H9 (cell line): ENCODE measurements around the gene ATXN10. TPM values are rescaled to one million over a fixed set of nuclear protein-coding genes. Genes with fewer than 3 reads are reported as not detected.

ENCODE experiments used
- DNase-seq: peaks from one replicate; pipeline ENCODE4 v3.0.0-alpha.2; 2017
- H2AFZ ChIP-seq: one replicate; pipeline ENCODE4 v1.6.1; 2013; ENCODE audit warnings: mild to moderate bottlenecking, low read length, control low read depth, moderate library complexity
- H2AK5ac ChIP-seq: 2 replicates; pipeline ENCODE4 v1.6.1; 2013; ENCODE audit warnings: low read length, control low read depth, mixed read lengths; ENCODE audit not compliant: insufficient read length
- H2BK120ac ChIP-seq: one replicate; pipeline ENCODE4 v1.6.1; 2013; ENCODE audit warnings: low read depth, mild to moderate bottlenecking, low read length, control low read depth, inconsistent platforms; ENCODE audit not compliant: poor library complexity, severe bottlenecking
- H2BK12ac ChIP-seq: 2 replicates; pipeline ENCODE4 v1.6.1; 2013; ENCODE audit warnings: low read length, control low read depth, mixed read lengths, low read depth; ENCODE audit not compliant: insufficient read length
- H2BK15ac ChIP-seq: 2 replicates; pipeline ENCODE4 v1.6.1; 2013; ENCODE audit warnings: low read depth, low read length, control low read depth
- H2BK20ac ChIP-seq: one replicate; pipeline ENCODE4 v1.6.1; 2013; ENCODE audit warnings: low read depth, mild to moderate bottlenecking, low read length, control low read depth, inconsistent platforms; ENCODE audit not compliant: poor library complexity, severe bottlenecking
- H2BK5ac ChIP-seq: 2 replicates; pipeline ENCODE4 v1.6.1; 2013; ENCODE audit warnings: low read length, control low read depth, mixed read lengths; ENCODE audit not compliant: insufficient read length
- H3K14ac ChIP-seq: 2 replicates; pipeline ENCODE4 v1.6.1; 2013; ENCODE audit warnings: low read length, control low read depth; ENCODE audit not compliant: insufficient read depth
- H3K18ac ChIP-seq: 2 replicates; pipeline ENCODE4 v1.6.1; 2013; ENCODE audit warnings: low read depth, mild to moderate bottlenecking, mixed read lengths, low read length, control low read depth; ENCODE audit not compliant: insufficient read length
- H3K23ac ChIP-seq: 2 replicates; pipeline ENCODE4 v1.6.1; 2013; ENCODE audit warnings: low read length, control low read depth, mixed read lengths, low read depth; ENCODE audit not compliant: insufficient read length
- H3K23me2 ChIP-seq: 2 replicates; pipeline ENCODE4 v1.6.1; 2013; ENCODE audit warnings: low read depth, mild to moderate bottlenecking, mixed read lengths, low read length, control low read depth; ENCODE audit not compliant: insufficient read length, poor library complexity, severe bottlenecking
- H3K27ac ChIP-seq: 2 replicates; pipeline ENCODE4 v1.5.1; 2013; ENCODE audit warnings: low read length, control low read depth, mixed read lengths, low read depth; ENCODE audit not compliant: insufficient read length
- H3K27me3 ChIP-seq: 2 replicates; pipeline ENCODE4 v1.6.1; 2013; ENCODE audit warnings: low read length, control low read depth, inconsistent platforms; ENCODE audit not compliant: insufficient read depth
- H3K4ac ChIP-seq: 2 replicates; pipeline ENCODE4 v1.6.1; 2013; ENCODE audit warnings: low read depth, mild to moderate bottlenecking, control low read depth, inconsistent platforms, low read length, moderate library complexity
- H3K4me1 ChIP-seq: 2 replicates; pipeline ENCODE4 v1.6.1; 2013; ENCODE audit warnings: low read length, control low read depth, inconsistent platforms; ENCODE audit not compliant: insufficient read depth
- H3K4me2 ChIP-seq: 2 replicates; pipeline ENCODE4 v1.6.1; 2013; ENCODE audit warnings: low read length, control low read depth, mixed read lengths; ENCODE audit not compliant: insufficient read length, insufficient read depth
- H3K56ac ChIP-seq: 2 replicates; pipeline ENCODE4 v1.6.1; 2013; ENCODE audit warnings: low read depth, mild to moderate bottlenecking, mixed read lengths, low read length, control low read depth; ENCODE audit not compliant: insufficient read length
- H3K79me1 ChIP-seq: 2 replicates; pipeline ENCODE4 v1.6.1; 2013; ENCODE audit warnings: low read depth, mild to moderate bottlenecking, moderate library complexity, low read length, control low read depth, inconsistent platforms; ENCODE audit not compliant: insufficient read depth, poor library complexity, severe bottlenecking
- H3K79me2 ChIP-seq: 2 replicates; pipeline ENCODE4 v1.6.1; 2013; ENCODE audit warnings: low read length, control low read depth, inconsistent platforms; ENCODE audit not compliant: insufficient read depth
- H3K9ac ChIP-seq: 2 replicates; pipeline ENCODE4 v1.6.1; 2013; ENCODE audit warnings: low read length, control low read depth, mixed read lengths; ENCODE audit not compliant: insufficient read length; ENCODE audit errors: extremely low read depth
- H3K9me3 ChIP-seq: one replicate; pipeline ENCODE4 v1.6.1; 2013; ENCODE audit warnings: low read depth, low read length, inconsistent platforms; ENCODE audit not compliant: control insufficient read depth
- H3T11ph ChIP-seq: one replicate; pipeline ENCODE4 v1.6.1; 2013; ENCODE audit warnings: mild to moderate bottlenecking, low read length, control low read depth, inconsistent platforms
- H4K20me1 ChIP-seq: one replicate; pipeline ENCODE4 v1.6.1; 2013; ENCODE audit not compliant: control insufficient read depth, insufficient read length, insufficient read depth
- H4K5ac ChIP-seq: 2 replicates; pipeline ENCODE4 v1.6.1; 2013; ENCODE audit warnings: low read depth, mild to moderate bottlenecking, mixed read lengths, low read length, control low read depth; ENCODE audit not compliant: insufficient read length
- H4K8ac ChIP-seq: replicated peaks from 2 replicates; pipeline ENCODE4 v1.6.1; 2013; ENCODE audit warnings: low read length, control low read depth, mixed read lengths, low read depth; ENCODE audit not compliant: insufficient read length
- H4K91ac ChIP-seq: 2 replicates; pipeline ENCODE4 v1.6.1; 2013; ENCODE audit warnings: low read depth, mild to moderate bottlenecking, moderate library complexity, mixed read lengths, low read length, control low read depth; ENCODE audit not compliant: insufficient read length
- H3K27ac Mint-ChIP-seq, 3 experiments: 2 replicates in 2 of 3; 3 replicates in 1 of 3; pipeline ENCODE4 v1.8.0; 2020 to 2021; ENCODE audit warnings: mixed read lengths in 3 of 3, mild to moderate bottlenecking in 1 of 3, moderate library complexity in 1 of 3
- H3K27me3 Mint-ChIP-seq: 2 replicates; pipeline ENCODE4 v1.8.0; 2021; ENCODE audit warnings: low read depth, mild to moderate bottlenecking, moderate library complexity, mixed read lengths
- H3K36me3 Mint-ChIP-seq, 3 experiments: 2 replicates in 2 of 3; 3 replicates in 1 of 3; pipeline ENCODE4 v1.8.0; 2020 to 2021; ENCODE audit warnings: low read depth in 3 of 3, mixed read lengths in 3 of 3; ENCODE audit not compliant: insufficient read depth in 1 of 3
- H3K4me1 Mint-ChIP-seq, 2 experiments: 2 replicates each; pipeline ENCODE4 v1.8.0; 2020; ENCODE audit warnings: mixed read lengths in 2 of 2
- H3K4me3 Mint-ChIP-seq, 2 experiments: 2 replicates in 1 of 2; 3 replicates in 1 of 2; pipeline ENCODE4 v1.8.0; 2020 to 2021; ENCODE audit warnings: mild to moderate bottlenecking in 2 of 2, mixed read lengths in 2 of 2, moderate library complexity in 1 of 2
- H3K9me3 Mint-ChIP-seq, 2 experiments: 2 replicates in 1 of 2; 3 replicates in 1 of 2; pipeline ENCODE4 v1.8.0; 2020; ENCODE audit warnings: mild to moderate bottlenecking in 2 of 2, mixed read lengths in 2 of 2, moderate library complexity in 1 of 2
- WGBS: extraction: QIAGEN DNeasy Blood & Tissue Kit; methylation state at CpG from one replicate; pipeline ENCODE4 v1.1.7; 2013; ENCODE audit warnings: missing lambda C conversion rate, low lambda C conversion rate, mixed read lengths; ENCODE audit not compliant: insufficient read length; ENCODE audit errors: extremely low coverage; 5-methylcytosine and 5-hydroxymethylcytosine counted together
- total RNA-seq: library from RNA; stranded (reverse); gene quantifications from 2 replicates; pipeline ENCODE4 v1.2.1, GENCODE V29; 2021
- TF ChIP-seq, protein P1 (sequence below): fragments of 200-600 bp; sonication (generic); conservative IDR thresholded peaks from 3 replicates; pipeline ENCODE4 v1.8.0; 2021; ENCODE audit warnings: antibody characterized with exemption, mild to moderate bottlenecking

The ATXN10 gene
- total RNA-seq, 1 experiment from 2014 or later = 210 TPM

GRCh38 chr22:45686836-45687235 is 15.2 kb downstream of the ATXN10 start:
- Mint-ChIP-seq H3K4me1 (peaks cover 2 to 9% of the 10 kb centered on the region in 2 experiments), H3K27ac (no peak overlapping the region), H3K27me3 (no peaks in the 10 kb centered on the region), H3K4me3 (no peak overlapping the region), H3K9me3 (no peaks in the 10 kb centered on the region), H3K36me3 (peaks cover 11 to 22% (median 19%) of the 10 kb centered on the region in 3 experiments)
- H2BK15ac ChIP-seq = no peak overlapping the region
- H4K8ac ChIP-seq = no peak overlapping the region
- no CpG with 5 or more reads among the region's 5 CpGs for WGBS
- no peak overlapping the region for H3T11ph ChIP-seq
- no peak overlapping the region for H3K4me2 ChIP-seq
- H3K4me1 ChIP-seq = peaks cover 4% of the 10 kb centered on the region; the same call in 1 of the 2 replicates
- TF ChIP-seq, protein P1, sequence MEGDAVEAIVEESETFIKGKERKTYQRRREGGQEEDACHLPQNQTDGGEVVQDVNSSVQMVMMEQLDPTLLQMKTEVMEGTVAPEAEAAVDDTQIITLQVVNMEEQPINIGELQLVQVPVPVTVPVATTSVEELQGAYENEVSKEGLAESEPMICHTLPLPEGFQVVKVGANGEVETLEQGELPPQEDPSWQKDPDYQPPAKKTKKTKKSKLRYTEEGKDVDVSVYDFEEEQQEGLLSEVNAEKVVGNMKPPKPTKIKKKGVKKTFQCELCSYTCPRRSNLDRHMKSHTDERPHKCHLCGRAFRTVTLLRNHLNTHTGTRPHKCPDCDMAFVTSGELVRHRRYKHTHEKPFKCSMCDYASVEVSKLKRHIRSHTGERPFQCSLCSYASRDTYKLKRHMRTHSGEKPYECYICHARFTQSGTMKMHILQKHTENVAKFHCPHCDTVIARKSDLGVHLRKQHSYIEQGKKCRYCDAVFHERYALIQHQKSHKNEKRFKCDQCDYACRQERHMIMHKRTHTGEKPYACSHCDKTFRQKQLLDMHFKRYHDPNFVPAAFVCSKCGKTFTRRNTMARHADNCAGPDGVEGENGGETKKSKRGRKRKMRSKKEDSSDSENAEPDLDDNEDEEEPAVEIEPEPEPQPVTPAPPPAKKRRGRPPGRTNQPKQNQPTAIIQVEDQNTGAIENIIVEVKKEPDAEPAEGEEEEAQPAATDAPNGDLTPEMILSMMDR = no peak
- no peak overlapping the region for H3K4ac ChIP-seq
- no peaks in the 10 kb centered on the region for H3K23me2 ChIP-seq
- no peak overlapping the region for H2BK5ac ChIP-seq
- H3K27ac ChIP-seq = no peak overlapping the region
- no peak overlapping the region for H2BK12ac ChIP-seq
- H2BK20ac ChIP-seq = no peak overlapping the region
- no peaks in the 10 kb centered on the region for H4K20me1 ChIP-seq
- H4K91ac ChIP-seq = no peak overlapping the region
- H2AFZ ChIP-seq = no peak overlapping the region
- no peak overlapping the region for H3K23ac ChIP-seq
- H2AK5ac ChIP-seq = no peak overlapping the region
- H3K79me1 ChIP-seq = peaks cover 16% of the 10 kb centered on the region
- no peaks in the 10 kb centered on the region for H3K9me3 ChIP-seq
- no peak overlapping the region for H3K18ac ChIP-seq
- peaks cover 18% of the 10 kb centered on the region; the same call in 1 of the 2 replicates for H3K79me2 ChIP-seq
- H2BK120ac ChIP-seq = no peak overlapping the region
- no peaks in the 10 kb centered on the region for H3K27me3 ChIP-seq
- no peak overlapping the region for H3K56ac ChIP-seq
- H3K9ac ChIP-seq = no peak overlapping the region
- no peak overlapping the region for H4K5ac ChIP-seq
- H3K14ac ChIP-seq = no peak overlapping the region
- no peak for DNase-seq
